Measurements from ENCODE around the gene RADIL. TPM values are rescaled to one million over a fixed set of nuclear protein-coding genes. Genes with fewer than 3 reads are reported as not detected.
A peak's percentile ranks its signal among the peaks of the same experiment; 100 is the strongest.

RADIL gene
- total RNA-seq, 2 donors from 2014 or later = 2.1 to 29.0 TPM

DNA sequence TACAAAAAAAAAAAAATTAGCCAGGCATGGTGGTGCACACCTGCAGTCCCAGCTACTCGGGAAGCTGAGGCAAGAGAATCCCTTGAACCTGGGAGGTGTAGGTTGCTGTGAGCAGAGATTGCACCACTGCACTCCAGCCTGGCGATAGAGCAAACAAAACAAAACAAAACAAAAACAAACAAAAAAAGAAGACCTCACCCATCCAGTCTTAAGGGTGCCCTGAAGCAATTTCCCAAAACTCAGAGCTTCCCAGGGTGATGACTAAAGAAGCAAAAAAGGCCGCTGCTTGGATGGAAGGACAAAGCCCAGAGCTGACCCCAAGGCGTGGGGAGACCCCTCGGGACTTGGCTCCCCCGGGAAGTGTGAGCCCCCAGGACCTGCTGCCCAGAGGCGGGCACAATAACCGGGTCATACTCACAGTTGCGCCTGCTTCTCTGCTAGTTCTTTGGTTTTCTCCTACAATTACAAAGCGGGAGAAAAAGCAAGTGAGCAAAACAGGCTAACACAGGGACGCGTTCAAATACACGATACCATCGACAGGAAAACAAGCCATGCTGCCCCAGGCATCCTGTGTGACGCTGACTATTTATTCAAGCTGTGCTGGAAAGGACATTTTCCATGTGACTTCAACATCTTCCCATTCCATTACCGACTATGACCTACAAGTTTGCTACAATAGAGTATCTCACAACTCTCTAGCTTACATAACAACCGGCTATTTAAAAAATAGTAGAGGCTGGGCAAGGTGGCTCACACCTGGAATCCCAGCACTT is 51.6 kb downstream of the RADIL start:
- Histone ChIP-seq H3K4me1 (no peaks in the 10 kb centered on the region), H3K9me3 (no peaks in the 10 kb centered on the region), H3K4me3 (no peak overlapping the region), H3K27ac (no peak overlapping the region), H3K36me3 (replicated peaks in 1 of 2; ENCODE audit: insufficient read depth in 1 of 2, low read depth in 2 of 2) (no peaks in the 10 kb centered on the region), H3K27me3 (no peaks in the 10 kb centered on the region)
- ATAC-seq (no peak), DNase-seq (no peak)
- 77 to 78% methylated on average over 17 of the region's 17 CpGs for WGBS, 2 donors
- TF ChIP-seq, protein P1, sequence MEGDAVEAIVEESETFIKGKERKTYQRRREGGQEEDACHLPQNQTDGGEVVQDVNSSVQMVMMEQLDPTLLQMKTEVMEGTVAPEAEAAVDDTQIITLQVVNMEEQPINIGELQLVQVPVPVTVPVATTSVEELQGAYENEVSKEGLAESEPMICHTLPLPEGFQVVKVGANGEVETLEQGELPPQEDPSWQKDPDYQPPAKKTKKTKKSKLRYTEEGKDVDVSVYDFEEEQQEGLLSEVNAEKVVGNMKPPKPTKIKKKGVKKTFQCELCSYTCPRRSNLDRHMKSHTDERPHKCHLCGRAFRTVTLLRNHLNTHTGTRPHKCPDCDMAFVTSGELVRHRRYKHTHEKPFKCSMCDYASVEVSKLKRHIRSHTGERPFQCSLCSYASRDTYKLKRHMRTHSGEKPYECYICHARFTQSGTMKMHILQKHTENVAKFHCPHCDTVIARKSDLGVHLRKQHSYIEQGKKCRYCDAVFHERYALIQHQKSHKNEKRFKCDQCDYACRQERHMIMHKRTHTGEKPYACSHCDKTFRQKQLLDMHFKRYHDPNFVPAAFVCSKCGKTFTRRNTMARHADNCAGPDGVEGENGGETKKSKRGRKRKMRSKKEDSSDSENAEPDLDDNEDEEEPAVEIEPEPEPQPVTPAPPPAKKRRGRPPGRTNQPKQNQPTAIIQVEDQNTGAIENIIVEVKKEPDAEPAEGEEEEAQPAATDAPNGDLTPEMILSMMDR (IDR thresholded peaks at IDR 0.05) = no peak
- no peak for TF ChIP-seq POLR2A (IDR thresholded peaks at IDR 0.05)
- intact Hi-C loops (cut with DNase I) = no loop called here

DNA sequence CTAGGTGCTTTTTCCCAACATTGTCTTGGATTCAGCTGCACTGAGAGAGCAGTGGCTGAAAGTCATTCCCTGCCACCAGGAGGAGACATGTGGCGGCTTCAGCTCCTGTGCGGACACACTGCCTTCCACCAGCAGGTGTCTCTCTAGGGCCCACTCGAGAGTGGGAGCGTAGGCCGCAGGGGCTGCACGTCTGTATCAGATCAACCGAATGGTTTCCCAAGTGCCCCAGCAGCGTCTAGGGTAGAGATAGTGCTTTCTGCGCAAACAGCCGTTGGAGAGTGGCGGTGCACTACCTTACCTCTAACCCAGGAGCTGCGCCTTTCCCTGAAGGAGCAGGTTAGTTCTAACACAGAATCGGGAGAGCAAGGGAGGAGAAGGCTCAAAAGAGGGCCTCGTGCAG is 53.3 kb downstream of the RADIL start:
- Histone ChIP-seq H3K4me3 (no peak overlapping the region), H3K36me3 (replicated peaks in 1 of 2; ENCODE audit: insufficient read depth in 1 of 2, low read depth in 2 of 2) (no peaks in the 10 kb centered on the region), H3K27ac (no peak overlapping the region), H3K4me1 (no peaks in the 10 kb centered on the region), H3K27me3 (no peaks in the 10 kb centered on the region), H3K9me3 (no peaks in the 10 kb centered on the region)
- intact Hi-C loops (cut with DNase I) = no loop called here
- WGBS, 2 donors = 38 to 55% methylated on average over 9 to 14 of the region's 14 CpGs
- DNase-seq (peak; percentile 70 to 85 (median 76)), ATAC-seq (peak; percentile 81)
- TF ChIP-seq, protein P1 (IDR thresholded peaks at IDR 0.05) = peak; percentile 59 to 99 (median 78)
- TF ChIP-seq POLR2A (IDR thresholded peaks at IDR 0.05) = no peak

DNA sequence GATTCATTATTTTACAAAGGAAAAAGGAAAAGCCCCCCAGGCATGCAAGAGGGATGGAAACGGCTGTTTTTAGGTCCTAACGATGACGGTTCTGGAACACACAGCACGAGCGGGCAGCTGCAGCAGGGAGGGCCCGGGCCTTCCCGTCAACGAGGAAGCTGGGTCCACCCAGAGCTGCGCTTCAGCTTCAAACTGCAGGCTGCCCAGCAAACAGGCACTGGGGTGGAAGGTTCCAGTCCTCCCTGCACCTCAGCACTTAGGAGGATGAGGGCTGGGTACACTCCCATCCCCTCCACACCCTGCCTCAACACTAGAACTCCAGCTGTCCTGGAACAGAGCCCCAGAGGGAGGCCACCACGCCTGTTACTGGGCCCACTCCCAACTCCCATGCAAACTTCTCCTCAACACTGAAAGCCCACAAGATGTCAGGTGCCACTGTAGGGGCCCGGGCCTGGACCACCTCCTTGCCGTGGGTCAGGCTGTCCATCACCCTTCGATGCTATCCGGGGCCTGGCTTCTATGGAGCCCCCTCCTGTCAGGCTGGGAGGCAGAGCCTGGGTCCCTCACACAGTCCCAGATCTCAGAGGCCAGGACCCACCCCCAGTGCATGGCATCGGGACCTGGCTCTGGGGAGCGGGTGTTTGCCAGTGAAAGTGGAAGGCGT is 54.7 kb downstream of the RADIL start:
- TF ChIP-seq POLR2A (IDR thresholded peaks at IDR 0.05) = no peak
- TF ChIP-seq, protein P1 (IDR thresholded peaks at IDR 0.05) = no peak
- H3K36me3 ChIP-seq (replicated peaks in 1 of 2; ENCODE audit: insufficient read depth in 1 of 2, low read depth in 2 of 2) = no peaks in the 10 kb centered on the region
- no peak overlapping the region for H3K4me3 ChIP-seq
- ATAC-seq (no peak), DNase-seq (no peak)
- no peaks in the 10 kb centered on the region for H3K27me3 ChIP-seq
- no peaks in the 10 kb centered on the region for H3K4me1 ChIP-seq
- intact Hi-C loops (cut with DNase I) = no loop called here
- no peaks in the 10 kb centered on the region for H3K9me3 ChIP-seq
- WGBS, 2 donors = 82 to 85% methylated on average over 12 to 17 of the region's 17 CpGs
- H3K27ac ChIP-seq = no peak overlapping the region

DNA sequence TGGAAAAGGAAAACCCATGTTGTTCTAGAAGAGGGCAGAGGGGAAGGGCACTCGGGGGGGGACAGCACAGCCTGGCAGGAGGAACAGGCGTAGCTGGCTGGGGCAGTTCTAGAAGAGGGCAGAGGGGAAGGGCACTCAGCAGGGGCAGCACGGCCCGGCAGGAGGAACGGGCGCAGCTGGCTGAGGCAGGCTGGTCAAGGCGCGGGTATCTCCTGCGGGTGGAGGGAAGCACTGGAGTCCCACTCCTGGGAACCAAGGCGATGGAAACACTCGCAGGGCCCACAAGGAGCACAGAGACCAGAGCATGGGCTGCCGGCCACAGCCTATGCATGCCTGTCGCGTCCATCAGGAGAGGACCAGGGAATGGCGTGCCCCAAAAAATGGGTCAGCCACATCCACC is 58.4 kb downstream of the RADIL start:
- no peak overlapping the region for H3K27ac ChIP-seq
- WGBS, 2 donors = 84 to 87% methylated on average over 13 to 15 of the region's 15 CpGs
- H3K9me3 ChIP-seq = no peaks in the 10 kb centered on the region
- H3K27me3 ChIP-seq = no peaks in the 10 kb centered on the region
- no peak overlapping the region for H3K4me3 ChIP-seq
- H3K36me3 ChIP-seq (replicated peaks in 1 of 2; ENCODE audit: insufficient read depth in 1 of 2, low read depth in 2 of 2) = no peaks in the 10 kb centered on the region
- intact Hi-C loops (cut with DNase I) = no loop called here
- no peak for DNase-seq
- no peak for ATAC-seq
- no peaks in the 10 kb centered on the region for H3K4me1 ChIP-seq
- no peak for TF ChIP-seq POLR2A (IDR thresholded peaks at IDR 0.05)
- TF ChIP-seq, protein P1 (IDR thresholded peaks at IDR 0.05) = no peak

All from body of pancreas (tissue), 4 donors.